OCI-LY7 (cell line): ENCODE data around the gene STIM2. TPM values are rescaled to one million over a fixed set of nuclear protein-coding genes. Genes with fewer than 3 reads are reported as not detected.

ENCODE experiments used
- BruUV-seq: library from RNA; stranded (reverse); fragments of 400-500 nt; replicated peaks from 2 replicates; lab custom pipeline; 2021; lab: Mats Ljungman, UMichigan
- CTCF ChIA-PET: fragments of 300-600 bp; sonication (Branson Sonifier 250); formaldehyde crosslinking; loops from one replicate; lab custom pipeline; 2022; ENCODE audit warnings: antibody characterized with exemption; ENCODE audit not compliant: unreplicated experiment; lab: Charles Lee
- POLR2A ChIA-PET: fragments of 300-600 bp; sonication (Branson Sonifier 250); formaldehyde crosslinking; loops from one replicate; lab custom pipeline; 2022; ENCODE audit warnings: antibody characterized with exemption; lab: Charles Lee
- DNase-seq: peaks from one replicate; pipeline ENCODE4 v3.0.0-alpha.2; 2015; ENCODE audit warnings: low spot score
- H2AFZ ChIP-seq: fragments of 200-600 bp; sonication (generic), shearing (Covaris generic); 2 replicates; pipeline ENCODE4 v1.6.1; 2014; ENCODE audit warnings: mild to moderate bottlenecking, antibody characterized with exemption, low read length, moderate library complexity
- H3K27ac ChIP-seq: fragments of 200-600 bp; sonication (generic); 2 replicates; pipeline ENCODE4 v1.5.1; 2014; ENCODE audit warnings: mixed run types, low read depth, mild to moderate bottlenecking, moderate library complexity, low read length, inconsistent platforms; ENCODE audit not compliant: poor library complexity, severe bottlenecking
- H3K36me3 ChIP-seq: fragments of 200-600 bp; sonication (generic); 2 replicates; pipeline ENCODE4 v1.6.1; 2014; ENCODE audit warnings: mild to moderate bottlenecking, antibody characterized with exemption, low read length, moderate library complexity, mixed read lengths; ENCODE audit not compliant: insufficient read depth
- H3K4me1 ChIP-seq: fragments of 200-600 bp; sonication (generic); 2 replicates; pipeline ENCODE4 v1.5.1; 2014; ENCODE audit warnings: mild to moderate bottlenecking, low read length; ENCODE audit not compliant: insufficient read depth, poor library complexity, severe bottlenecking
- H3K4me2 ChIP-seq: fragments of 200-600 bp; sonication (generic); 2 replicates; pipeline ENCODE4 v1.6.1; 2014; ENCODE audit warnings: mild to moderate bottlenecking, low read length
- H3K4me3 ChIP-seq: fragments of 200-600 bp; sonication (generic); 2 replicates; pipeline ENCODE4 v1.5.1; 2014; ENCODE audit warnings: mild to moderate bottlenecking, low read depth, low read length; ENCODE audit not compliant: poor library complexity, severe bottlenecking
- H3K79me2 ChIP-seq: fragments of 200-600 bp; sonication (generic); 2 replicates; pipeline ENCODE4 v1.6.1; 2016; ENCODE audit warnings: low read depth, mild to moderate bottlenecking, low read length, moderate library complexity, mixed read lengths; ENCODE audit not compliant: insufficient read depth
- H3K9me2 ChIP-seq: fragments of 200-600 bp; sonication (generic); 2 replicates; pipeline ENCODE4 v1.6.1; 2016; ENCODE audit warnings: mild to moderate bottlenecking, low read length, mixed read lengths; ENCODE audit not compliant: insufficient read depth
- H3K9me3 ChIP-seq: fragments of 200-600 bp; sonication (generic); 2 replicates; pipeline ENCODE4 v1.6.1; 2014; ENCODE audit warnings: mild to moderate bottlenecking, mixed run types, low read length, mixed read lengths
- H4K20me1 ChIP-seq: fragments of 200-600 bp; sonication (generic); 2 replicates; pipeline ENCODE4 v1.6.1; 2014; ENCODE audit warnings: mild to moderate bottlenecking, antibody characterized with exemption, low read length, moderate library complexity, mixed read lengths; ENCODE audit not compliant: insufficient read depth
- CTCF ChIP-seq: fragments of 200-600 bp; sonication (generic); conservative IDR thresholded peaks from 2 replicates; pipeline ENCODE4 v1.5.1; 2014; ENCODE audit warnings: mild to moderate bottlenecking, antibody characterized with exemption, low read length, moderate library complexity, mixed read lengths
- EZH2phosphoT487 ChIP-seq: fragments of 200-600 bp; sonication (generic); IDR thresholded peaks from 2 replicates; pipeline ENCODE4 v1.6.1; 2018; ENCODE audit warnings: low read depth, borderline replicate concordance, mild to moderate bottlenecking, mixed run types, antibody characterized with exemption, low read length, moderate library complexity, mixed read lengths
- intact Hi-C: fragments of 100-400 bp; cut with micrococcal nuclease; formaldehyde crosslinking; loops from one replicate; pipeline ENCODE4 v1.10.0; 2022; ENCODE audit not compliant: unreplicated experiment
- total RNA-seq, 2 experiments: library from RNA; depleted of rRNA in 1 of 2; stranded (reverse); fragments of >200 nt in 1 of 2; shearing (Covaris generic) in 1 of 2; gene quantifications; 2 replicates each; pipeline ENCODE4 v1.2.3, GENCODE V29; 2014 to 2022

The STIM2 gene
- total RNA-seq, 2 experiments from 2014 or later, result 108 to 309 TPM

DNA sequence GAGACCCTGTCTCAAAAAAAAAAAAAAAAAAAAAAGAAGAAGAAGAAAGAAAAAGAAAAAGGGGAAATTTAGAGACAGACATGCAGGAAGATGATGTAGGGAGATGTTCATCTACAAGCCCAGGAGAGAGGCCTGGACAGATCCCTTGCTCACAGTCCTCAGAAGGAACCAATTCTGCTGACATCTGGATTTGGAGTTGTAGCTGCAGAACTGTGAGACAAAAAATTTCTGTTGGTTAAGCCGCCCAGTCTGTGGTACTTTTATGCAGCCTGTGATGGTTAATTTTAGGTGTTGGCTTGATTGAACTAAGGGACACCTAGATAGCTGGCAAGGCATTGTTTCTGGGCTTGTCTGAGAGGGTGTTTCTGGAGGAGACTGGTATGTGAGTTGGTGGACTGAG is 10.1 kb upstream of the STIM2 start:
- Histone ChIP-seq H3K9me3 (peaks cover 17% of the 10 kb centered on the region; the same call in 1 of the 2 replicates), H3K4me1 (peaks cover 20% of the 10 kb centered on the region), H3K4me3 (no peak overlapping the region), H3K9me2 (no peaks in the 10 kb centered on the region), H2AFZ (peak overlapping the region; percentile 19; the same call in 1 of the 2 replicates), H4K20me1 (no peaks in the 10 kb centered on the region), H3K36me3 (no peaks in the 10 kb centered on the region; the same call in 1 of the 2 replicates), H3K79me2 (no peaks in the 10 kb centered on the region), H3K27ac (no peak overlapping the region), H3K4me2 (no peak overlapping the region)
- no TSS peak for BruUV-seq
- CTCF ChIA-PET, result no interaction called here
- intact Hi-C loops, result no loop called here
- POLR2A ChIA-PET, result interaction anchor here (0.7 to 2.0 kb wide), 2 partner anchors 10 to 12 kb away, joined by 4 to 6 read pairs; no protein-coding TSS in a partner anchor
- DNase-seq, result no peak
- TF ChIP-seq EZH2phosphoT487, result no peak
- TF ChIP-seq CTCF, result no peak

GRCh38 chr4:26851129-26851528 is 9.5 kb upstream of the STIM2 start:
- CTCF ChIA-PET, result no interaction called here
- H2AFZ ChIP-seq, result peak overlapping the region; percentile 19; the same call in 1 of the 2 replicates
- BruUV-seq, result no TSS peak
- intact Hi-C loops, result no loop called here
- H3K36me3 ChIP-seq, result no peaks in the 10 kb centered on the region; the same call in 1 of the 2 replicates
- POLR2A ChIA-PET, result interaction anchor here (0.7 to 11.9 kb wide), 3 partner anchors 10 to 19 kb away, joined by 4 to 440 read pairs (median 6); no protein-coding TSS in a partner anchor
- H3K4me1 ChIP-seq, result peaks cover 24% of the 10 kb centered on the region
- H3K79me2 ChIP-seq, result no peaks in the 10 kb centered on the region
- H3K27ac ChIP-seq, result no peak overlapping the region
- TF ChIP-seq EZH2phosphoT487 (no peak), CTCF (no peak)
- H3K9me2 ChIP-seq, result no peaks in the 10 kb centered on the region
- H4K20me1 ChIP-seq, result no peaks in the 10 kb centered on the region
- DNase-seq, result no peak
- H3K4me3 ChIP-seq, result no peak overlapping the region
- H3K4me2 ChIP-seq, result no peak overlapping the region
- peaks cover 10% of the 10 kb centered on the region; the same call in 1 of the 2 replicates for H3K9me3 ChIP-seq

- H2AFZ ChIP-seq, result peak overlapping the region; percentile 24; the same call in 1 of the 2 replicates
- H3K4me1 ChIP-seq, result peaks cover 28% of the 10 kb centered on the region
- intact Hi-C loops, result loop anchor here (5.0 kb wide), 1 partner anchor 982 kb away; no protein-coding TSS in a partner anchor
- H3K27ac ChIP-seq, result no peak overlapping the region
- H3K4me3 ChIP-seq, result no peak overlapping the region
- H3K9me2 ChIP-seq, result no peaks in the 10 kb centered on the region
- no peaks in the 10 kb centered on the region for H4K20me1 ChIP-seq
- TF ChIP-seq EZH2phosphoT487 (no peak), CTCF (no peak)
- H3K36me3 ChIP-seq, result peaks cover 12% of the 10 kb centered on the region
- ChIA-PET CTCF (no interaction called here), POLR2A (interaction anchor here (0.6 to 11.9 kb wide), 8 partner anchors 8 to 153 kb away, joined by 5 to 440 read pairs (median 8); no protein-coding TSS in a partner anchor)
- no TSS peak for BruUV-seq
- H3K9me3 ChIP-seq, result no peaks in the 10 kb centered on the region
- H3K4me2 ChIP-seq, result no peak overlapping the region
- DNase-seq, result no peak
- H3K79me2 ChIP-seq, result peaks cover 21% of the 10 kb centered on the region
These were observed 5.9 kb upstream of the STIM2 start for GRCh38 chr4:26854701-26855100.
